SKM-1 (cell line): ENCODE results near the gene GSTM1.
"Not testable (repeated sequence)": the region's sequence is repeated elsewhere in the genome, so short reads cannot be mapped to it uniquely, and the experiment has no call there.

Experiments used
- DNase-seq: peaks from one replicate; lab custom pipeline; 2025; ENCODE audit not compliant: unreplicated experiment; lab: John Stamatoyannopoulos, UW

The GSTM1 gene

GRCh38 chr1:109697066-109697465, 9.4 kb downstream of the GSTM1 start:
- no peak for DNase-seq

GRCh38 chr1:109697861-109698260, 10.2 kb downstream of the GSTM1 start:
- DNase-seq = not testable (repeated sequence)

DNA sequence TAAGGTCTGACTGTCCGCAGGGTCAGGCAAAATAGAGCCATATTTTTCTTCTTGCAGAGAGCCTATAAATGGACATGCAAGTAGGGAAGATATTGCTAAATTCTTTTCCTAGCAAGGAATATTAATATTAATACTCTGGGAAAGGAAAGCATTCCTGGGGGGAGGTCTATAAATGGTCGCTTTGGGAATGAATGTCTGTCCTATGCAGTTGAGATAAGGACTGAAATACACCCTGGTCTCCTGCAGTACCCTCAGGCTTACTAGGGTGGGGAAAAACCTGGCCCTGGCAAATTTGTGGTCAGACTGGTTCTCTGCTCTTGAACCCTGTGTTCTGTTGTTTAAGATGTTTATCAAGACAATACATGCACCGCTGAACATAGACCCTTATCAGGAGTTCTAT, 15.3 kb downstream of the GSTM1 start:
- not testable (repeated sequence) for DNase-seq

GRCh38 chr1:109704173-109704572, 16.6 kb downstream of the GSTM1 start:
- no peak for DNase-seq

GRCh38 chr1:109705411-109705810, 17.8 kb downstream of the GSTM1 start:
- no peak for DNase-seq

DNA sequence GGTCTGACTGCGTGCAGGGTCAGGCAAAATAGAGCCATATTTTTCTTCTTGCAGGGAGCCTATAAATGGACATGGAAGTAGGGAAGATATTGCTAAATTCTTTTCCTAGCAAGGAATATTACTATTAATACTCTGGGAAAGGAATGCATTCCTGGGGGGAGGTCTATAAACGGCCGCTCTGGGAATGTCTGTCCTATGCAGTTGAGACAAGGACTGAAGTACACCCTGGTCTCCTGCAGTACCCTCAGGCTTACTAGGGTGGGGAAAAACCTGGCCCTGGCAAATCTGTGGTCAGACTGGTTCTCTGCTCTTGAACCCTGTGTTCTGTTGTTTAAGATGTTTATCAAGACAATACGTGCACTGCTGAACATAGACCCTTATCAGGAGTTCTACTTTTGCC, 21.3 kb downstream of the GSTM1 start:
- not testable (repeated sequence) for DNase-seq

DNA sequence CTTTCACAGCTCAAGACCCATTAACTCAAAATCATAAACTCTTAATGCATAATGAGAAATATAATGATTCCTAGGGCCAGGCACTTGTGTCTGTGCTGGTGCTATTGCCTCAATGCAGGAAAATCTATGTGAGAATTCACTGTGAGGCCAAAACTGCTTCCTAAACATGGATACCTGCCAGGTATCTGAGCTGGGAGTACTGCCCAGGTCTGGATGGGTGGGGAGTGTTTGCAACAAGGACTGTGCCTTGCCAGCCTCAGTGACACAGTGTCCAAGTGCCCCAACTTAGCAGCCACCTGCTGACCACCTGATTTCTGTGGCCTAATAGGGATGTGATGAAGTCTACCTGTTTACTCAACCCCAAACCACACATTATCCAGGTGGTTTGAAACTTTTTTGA, 22.2 kb downstream of the GSTM1 start:
- not testable (repeated sequence) for DNase-seq

DNA sequence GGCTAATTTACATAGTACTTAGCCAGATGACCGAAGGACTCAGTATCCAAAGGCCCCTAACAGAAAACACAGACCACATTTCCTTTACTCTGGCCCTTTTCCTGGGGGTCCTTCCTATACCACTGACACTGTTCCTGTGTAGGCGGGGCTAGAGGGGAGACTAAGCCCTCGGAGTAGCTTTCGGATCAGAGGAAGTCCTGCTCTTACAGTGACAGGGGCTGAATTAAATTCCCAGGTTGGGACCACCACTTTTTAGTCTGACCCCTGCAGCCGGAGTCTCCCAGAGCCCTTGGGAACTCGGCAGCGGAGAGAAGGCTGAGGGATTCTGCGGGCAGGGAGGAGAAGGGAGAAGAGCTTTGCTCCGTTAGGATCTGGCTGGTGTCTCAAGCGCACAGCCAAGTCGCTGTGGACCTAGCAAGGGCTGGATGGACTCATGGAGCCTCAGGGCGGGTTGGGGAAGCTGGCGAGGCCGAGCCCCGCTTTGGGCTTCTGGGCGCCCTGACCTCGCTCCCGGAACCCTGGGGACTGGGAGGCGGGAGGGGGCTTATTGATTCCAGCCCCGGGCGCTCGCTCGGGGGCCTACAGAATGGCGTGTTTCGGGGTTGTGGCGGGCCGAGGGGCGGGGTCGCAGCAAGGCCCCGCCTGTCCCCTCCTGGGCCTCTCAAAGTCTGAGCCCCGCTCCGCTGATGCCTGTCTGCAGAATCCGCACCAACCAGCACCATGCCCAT, 24.1 kb downstream of the GSTM1 start, which contains the start of gene GSTM5:
TSS of gene GSTM5 (plus strand) at position 659 of the 728 bp plus-strand sequence. CDS start at position 721, 62 bp downstream.
- not testable (repeated sequence) for DNase-seq

- DNase-seq = no peak
Observed at GRCh38 chr1:109712321-109712864, 24.8 kb downstream of the GSTM1 start.

DNA sequence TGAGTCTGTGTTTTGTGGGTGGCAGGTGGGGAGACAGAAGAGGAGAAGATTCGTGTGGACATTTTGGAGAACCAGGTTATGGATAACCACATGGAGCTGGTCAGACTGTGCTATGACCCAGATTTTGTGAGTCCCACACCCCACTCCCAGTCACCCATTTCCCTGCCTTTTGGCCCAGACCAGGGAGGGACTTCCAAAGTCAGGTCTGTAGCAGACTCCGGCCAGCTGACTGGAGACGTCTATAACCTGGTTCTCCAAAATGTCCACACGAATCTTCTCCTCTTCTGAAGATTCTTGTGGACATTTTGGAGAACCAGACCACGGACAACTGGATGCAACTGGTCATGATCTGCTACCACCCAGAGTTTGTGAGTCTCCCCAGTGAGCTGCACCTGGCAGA, 26.0 kb downstream of the GSTM1 start:
- no peak for DNase-seq

- DNase-seq = no peak
Observed at GRCh38 chr1:109714661-109715372, 27.2 kb downstream of the GSTM1 start.

DNA sequence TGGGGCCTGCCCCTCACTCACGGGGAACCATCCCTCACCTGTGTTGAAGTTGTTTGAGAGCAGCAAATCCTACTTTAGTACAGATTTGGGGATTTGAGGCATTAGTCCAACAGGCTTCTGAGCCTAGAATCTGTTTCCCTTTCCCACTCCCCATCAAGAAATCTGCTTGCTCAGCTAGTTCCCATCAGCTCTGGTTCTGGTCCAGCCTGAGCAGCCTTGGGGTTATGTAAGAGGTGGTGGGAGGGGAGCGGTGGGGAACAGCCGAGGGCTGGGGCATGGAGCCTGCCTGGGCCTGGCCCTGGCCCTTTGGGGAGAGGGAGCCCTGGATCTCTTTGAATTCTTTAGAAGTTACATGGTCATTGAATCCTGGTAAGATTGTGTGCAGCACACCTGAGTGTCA, 28.5 kb downstream of the GSTM1 start:
- no peak for DNase-seq

DNA sequence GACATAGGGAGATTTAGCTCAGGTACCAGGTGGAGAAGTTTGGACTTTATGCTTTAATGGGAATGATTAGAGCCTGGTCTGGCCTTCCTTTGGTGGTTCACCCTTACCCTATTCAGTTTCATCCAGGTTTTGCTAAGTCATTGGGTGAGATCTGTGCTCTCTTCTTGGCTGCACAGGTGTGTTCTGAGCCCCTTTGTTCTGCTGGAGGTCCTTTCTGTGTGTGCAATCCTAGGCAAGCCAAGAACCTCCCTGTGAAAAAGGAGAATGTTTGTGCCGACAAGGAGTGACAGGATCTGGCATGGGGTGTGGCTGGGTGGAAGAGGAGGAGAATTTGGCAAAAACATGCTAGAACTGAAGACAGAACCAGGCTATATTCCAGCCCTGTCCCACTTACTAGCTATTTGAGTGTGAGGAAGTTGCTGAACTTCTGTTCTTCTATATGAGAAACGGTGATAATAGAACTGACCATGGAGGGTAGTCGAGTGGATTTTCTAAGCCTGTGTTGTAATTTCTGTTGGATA, 29.0 kb downstream of the GSTM1 start:
- no peak for DNase-seq

DNA sequence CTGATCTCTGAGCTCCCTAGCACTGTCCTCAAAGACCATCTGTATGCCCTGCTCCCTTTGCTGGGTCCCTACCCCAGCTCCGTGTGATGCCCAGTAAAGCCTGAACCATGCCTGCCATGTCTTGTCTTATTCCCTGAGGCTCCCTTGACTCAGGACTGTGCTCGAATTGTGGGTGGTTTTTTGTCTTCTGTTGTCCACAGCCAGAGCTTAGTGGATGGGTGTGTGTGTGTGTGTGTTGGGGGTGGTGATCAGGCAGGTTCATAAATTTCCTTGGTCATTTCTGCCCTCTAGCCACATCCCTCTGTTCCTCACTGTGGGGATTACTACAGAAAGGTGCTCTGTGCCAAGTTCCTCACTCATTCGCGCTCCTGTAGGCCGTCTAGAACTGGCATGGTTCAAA, 30.1 kb downstream of the GSTM1 start:
- no peak for DNase-seq

DNA sequence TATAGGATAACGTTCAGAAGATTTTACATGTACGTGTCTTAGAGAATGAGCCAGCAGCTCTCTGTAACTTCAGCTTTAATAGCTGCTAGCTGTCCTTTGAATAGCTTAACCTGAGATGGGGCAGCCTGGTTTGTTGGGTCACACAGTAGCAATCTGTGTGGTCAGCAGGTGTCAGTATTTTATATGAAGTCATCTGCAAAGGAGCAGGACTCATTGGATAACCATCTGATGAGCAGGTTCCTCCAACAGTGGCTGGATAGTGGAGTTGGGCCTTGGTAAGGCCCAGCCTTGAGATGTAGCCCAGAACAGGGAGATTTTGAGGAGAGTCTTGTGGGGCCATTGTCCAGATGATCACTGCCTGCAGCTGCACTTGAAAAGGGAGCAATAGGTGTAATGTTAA, 30.9 kb downstream of the GSTM1 start:
- DNase-seq = no peak

DNA sequence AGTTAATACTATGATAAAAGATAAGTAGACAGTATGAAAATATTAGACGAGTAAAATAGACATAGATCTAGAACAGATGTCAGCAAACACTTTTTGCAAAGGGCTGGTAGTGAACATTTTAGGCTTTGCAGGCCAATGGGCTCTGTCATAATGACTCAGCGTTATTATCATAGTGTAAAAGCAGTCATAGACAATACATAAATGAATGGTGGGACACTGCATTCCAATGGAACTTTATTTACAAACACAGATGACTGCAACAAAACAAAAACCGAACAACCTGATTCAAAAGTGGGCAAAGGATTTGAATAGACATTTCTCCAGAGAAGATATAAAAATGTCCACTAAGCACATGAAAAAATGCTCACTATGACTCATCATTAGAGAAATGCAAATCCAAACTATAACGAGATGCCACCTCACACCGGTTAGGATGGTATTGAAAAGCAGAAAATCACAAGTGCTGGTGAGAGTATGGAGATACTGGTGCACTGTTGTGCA, 31.8 kb downstream of the GSTM1 start:
- no peak for DNase-seq

DNA sequence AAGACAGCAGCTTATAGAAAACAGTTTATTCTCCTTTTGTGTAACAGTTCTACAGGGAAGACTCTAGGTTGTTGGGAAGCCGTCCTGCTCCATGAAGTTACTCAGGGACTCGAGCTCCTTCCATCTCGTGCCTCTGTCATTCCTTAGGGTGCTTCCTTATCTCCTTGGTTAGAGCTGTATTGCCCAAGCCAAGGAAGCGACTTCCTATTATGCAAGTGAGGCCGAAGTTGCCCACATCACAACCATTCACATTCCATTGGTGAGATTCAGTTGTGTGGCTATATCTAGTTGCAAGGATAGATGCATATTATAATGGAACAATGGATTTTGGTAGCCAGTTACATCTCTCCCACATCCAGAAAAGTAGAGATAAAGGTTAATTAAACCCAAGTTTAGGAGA, 33.4 kb downstream of the GSTM1 start:
- DNase-seq = no peak

- no peak for DNase-seq
Observed at GRCh38 chr1:109721971-109722370, 34.4 kb downstream of the GSTM1 start.

DNA sequence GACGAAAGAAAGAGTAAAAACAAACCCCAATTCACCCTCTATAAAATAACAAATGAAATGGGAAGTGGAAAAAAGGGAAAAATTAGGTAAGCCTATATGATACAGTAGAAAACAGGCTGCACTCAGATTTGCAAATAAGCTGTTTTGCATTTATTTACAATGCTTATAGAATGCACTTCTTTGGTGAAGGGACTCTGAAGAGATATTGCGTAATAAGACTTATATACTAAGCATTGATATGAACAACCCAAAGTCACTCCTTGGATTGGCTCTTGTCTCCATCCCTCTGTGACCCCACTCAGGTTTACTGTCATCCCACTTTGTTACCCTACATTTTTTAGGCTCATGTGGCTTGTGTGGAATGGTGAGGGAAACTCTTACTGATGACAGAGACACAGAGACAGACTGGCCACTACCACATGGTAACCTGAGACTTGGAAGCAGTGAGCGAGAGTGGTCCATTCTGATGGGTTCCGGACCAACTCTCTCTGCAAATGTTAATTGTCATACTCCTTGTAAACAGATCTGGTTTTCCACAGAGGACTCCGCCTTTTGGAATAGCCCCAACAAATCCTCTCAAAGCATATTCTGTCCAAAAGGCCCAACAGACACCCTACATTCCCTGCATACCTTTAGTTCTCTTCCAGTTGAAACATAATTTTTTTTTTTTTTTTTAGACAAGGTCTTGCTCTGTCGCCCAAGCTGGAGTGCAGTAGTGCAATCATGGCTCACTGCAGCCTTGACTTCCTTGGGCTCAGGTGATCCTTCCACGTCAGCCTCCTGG, 35.5 kb downstream of the GSTM1 start:
- DNase-seq = no peak

GRCh38 chr1:109724933-109725332, 37.3 kb downstream of the GSTM1 start:
- DNase-seq = no peak

DNA sequence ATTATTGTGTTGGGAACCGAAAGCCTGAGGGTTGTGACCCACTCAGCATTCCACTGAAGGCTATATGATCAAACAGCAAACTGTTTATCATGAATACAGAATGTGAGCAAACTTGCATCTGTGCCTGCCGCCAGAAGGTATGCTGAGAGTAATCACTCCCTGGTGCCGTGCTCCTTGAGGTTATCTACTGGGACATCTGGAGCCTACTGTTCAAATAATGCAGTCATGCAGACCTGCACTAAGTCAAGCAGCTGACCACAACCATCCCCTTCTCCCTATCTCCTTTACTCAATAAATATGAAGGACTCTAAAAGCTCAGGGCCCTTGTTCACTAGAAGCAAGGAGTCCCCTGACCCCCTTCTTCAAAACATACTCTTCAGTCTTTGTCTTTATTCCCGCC, 37.9 kb downstream of the GSTM1 start:
- DNase-seq = no peak
